Measurements from ENCODE around the gene TRMO.

DNA sequence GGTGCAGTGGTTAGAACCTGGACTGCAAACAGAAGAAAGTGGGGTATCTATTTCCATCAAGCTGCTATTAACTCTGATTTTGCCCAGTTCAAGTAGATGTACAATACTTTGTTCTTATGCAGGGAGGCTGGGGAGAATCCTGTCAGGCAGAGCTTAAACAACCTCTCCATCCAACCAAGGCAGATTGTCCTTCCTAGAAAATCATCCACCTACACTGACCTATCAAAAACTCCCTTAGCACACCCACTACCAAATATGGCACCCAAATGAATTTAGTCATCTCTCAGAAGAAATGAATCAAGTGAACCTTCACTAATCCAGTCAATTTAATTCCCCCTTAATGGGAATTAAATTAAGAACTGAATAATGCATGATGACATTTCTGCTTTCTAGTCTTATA, 34.0 kb upstream of the TRMO start:
- TF ChIP-seq, protein P1, sequence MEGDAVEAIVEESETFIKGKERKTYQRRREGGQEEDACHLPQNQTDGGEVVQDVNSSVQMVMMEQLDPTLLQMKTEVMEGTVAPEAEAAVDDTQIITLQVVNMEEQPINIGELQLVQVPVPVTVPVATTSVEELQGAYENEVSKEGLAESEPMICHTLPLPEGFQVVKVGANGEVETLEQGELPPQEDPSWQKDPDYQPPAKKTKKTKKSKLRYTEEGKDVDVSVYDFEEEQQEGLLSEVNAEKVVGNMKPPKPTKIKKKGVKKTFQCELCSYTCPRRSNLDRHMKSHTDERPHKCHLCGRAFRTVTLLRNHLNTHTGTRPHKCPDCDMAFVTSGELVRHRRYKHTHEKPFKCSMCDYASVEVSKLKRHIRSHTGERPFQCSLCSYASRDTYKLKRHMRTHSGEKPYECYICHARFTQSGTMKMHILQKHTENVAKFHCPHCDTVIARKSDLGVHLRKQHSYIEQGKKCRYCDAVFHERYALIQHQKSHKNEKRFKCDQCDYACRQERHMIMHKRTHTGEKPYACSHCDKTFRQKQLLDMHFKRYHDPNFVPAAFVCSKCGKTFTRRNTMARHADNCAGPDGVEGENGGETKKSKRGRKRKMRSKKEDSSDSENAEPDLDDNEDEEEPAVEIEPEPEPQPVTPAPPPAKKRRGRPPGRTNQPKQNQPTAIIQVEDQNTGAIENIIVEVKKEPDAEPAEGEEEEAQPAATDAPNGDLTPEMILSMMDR (IDR thresholded peaks at IDR 0.05; ENCODE audit: low read depth, low read length, poor library complexity, severe bottlenecking): no peak
- TF ChIP-seq EZH2phosphoT487 (IDR thresholded peaks at IDR 0.05; ENCODE audit: borderline replicate concordance, low read length): no peak

Measured in DOHH2 (cell line).